ENCODE measurements around the gene TCF4. TPM values are rescaled to one million over a fixed set of nuclear protein-coding genes. Genes with fewer than 3 reads are reported as not detected.

TCF4 gene
- total RNA-seq, 1 experiment from 2014 or later: 93.7 TPM

DNA sequence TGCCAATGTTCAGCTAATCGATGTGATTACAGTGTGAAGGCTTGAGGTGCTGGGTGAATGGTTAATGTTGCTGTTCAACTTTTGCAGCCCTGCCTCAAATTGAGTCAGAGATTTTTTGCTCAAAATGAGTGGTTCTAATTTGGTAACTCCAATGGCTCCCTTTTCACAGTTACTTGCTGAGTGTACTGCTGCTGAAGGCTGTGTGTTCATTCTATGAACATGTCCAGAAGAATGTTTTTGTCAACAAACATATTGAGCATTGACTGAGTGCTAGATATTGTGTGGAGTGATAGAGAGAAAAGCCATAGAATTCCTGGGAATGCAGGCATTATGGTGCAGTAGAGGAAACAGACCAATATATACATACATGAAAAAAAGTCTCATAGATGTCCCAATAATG, 39.0 kb upstream of the TCF4 start:
- intact Hi-C loops (cut with micrococcal nuclease; ENCODE audit: unreplicated experiment): no loop called here
- Mint-ChIP-seq H3K27me3 (ENCODE audit: insufficient read depth, unreplicated experiment) (no peaks in the 10 kb centered on the region), H3K4me1 (ENCODE audit: low read depth, unreplicated experiment) (no peaks in the 10 kb centered on the region), H3K27ac (ENCODE audit: unreplicated experiment) (no peak overlapping the region), H3K36me3 (ENCODE audit: insufficient read depth, unreplicated experiment) (no peaks in the 10 kb centered on the region), H3K9me3 (ENCODE audit: unreplicated experiment) (no peaks in the 10 kb centered on the region), H3K4me3 (ENCODE audit: unreplicated experiment) (no peak overlapping the region)
- no peaks in the 10 kb centered on the region for H3K36me3 ChIP-seq (ENCODE audit: control insufficient read depth, insufficient read depth, low read length)
- DNase-seq: no peak
- ChIA-PET POLR2A (no interaction called here), CTCF (no interaction called here)
- H3K4me3 ChIP-seq (ENCODE audit: low read depth, low read length): no peak overlapping the region
- H3K27me3 ChIP-seq (replicated peaks; ENCODE audit: control insufficient read depth, insufficient read depth, low read length): no peaks in the 10 kb centered on the region
- TF ChIP-seq, protein P1, sequence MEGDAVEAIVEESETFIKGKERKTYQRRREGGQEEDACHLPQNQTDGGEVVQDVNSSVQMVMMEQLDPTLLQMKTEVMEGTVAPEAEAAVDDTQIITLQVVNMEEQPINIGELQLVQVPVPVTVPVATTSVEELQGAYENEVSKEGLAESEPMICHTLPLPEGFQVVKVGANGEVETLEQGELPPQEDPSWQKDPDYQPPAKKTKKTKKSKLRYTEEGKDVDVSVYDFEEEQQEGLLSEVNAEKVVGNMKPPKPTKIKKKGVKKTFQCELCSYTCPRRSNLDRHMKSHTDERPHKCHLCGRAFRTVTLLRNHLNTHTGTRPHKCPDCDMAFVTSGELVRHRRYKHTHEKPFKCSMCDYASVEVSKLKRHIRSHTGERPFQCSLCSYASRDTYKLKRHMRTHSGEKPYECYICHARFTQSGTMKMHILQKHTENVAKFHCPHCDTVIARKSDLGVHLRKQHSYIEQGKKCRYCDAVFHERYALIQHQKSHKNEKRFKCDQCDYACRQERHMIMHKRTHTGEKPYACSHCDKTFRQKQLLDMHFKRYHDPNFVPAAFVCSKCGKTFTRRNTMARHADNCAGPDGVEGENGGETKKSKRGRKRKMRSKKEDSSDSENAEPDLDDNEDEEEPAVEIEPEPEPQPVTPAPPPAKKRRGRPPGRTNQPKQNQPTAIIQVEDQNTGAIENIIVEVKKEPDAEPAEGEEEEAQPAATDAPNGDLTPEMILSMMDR (IDR thresholded peaks at IDR 0.05; ENCODE audit: insufficient read depth in 1 of 2, low read depth in 1 of 2, low read length in 1 of 2, severe bottlenecking in 1 of 2, unreplicated experiment in 1 of 2): no peak
- BruUV-seq (replicated peaks): no TSS peak
- no peaks in the 10 kb centered on the region for H3K4me1 ChIP-seq
- H3K9me3 ChIP-seq: no peaks in the 10 kb centered on the region

GRCh38 chr18:55625901-55626300, 37.9 kb upstream of the TCF4 start:
- Histone ChIP-seq H3K4me3 (ENCODE audit: low read depth, low read length) (no peak overlapping the region), H3K4me1 (no peaks in the 10 kb centered on the region), H3K36me3 (ENCODE audit: control insufficient read depth, insufficient read depth, low read length) (no peaks in the 10 kb centered on the region), H3K27me3 (replicated peaks; ENCODE audit: control insufficient read depth, insufficient read depth, low read length) (no peaks in the 10 kb centered on the region), H3K9me3 (no peaks in the 10 kb centered on the region)
- no peaks in the 10 kb centered on the region for H3K27me3 Mint-ChIP-seq (ENCODE audit: insufficient read depth, unreplicated experiment)
- CTCF ChIA-PET: no interaction called here
- no peak for DNase-seq
- H3K36me3 Mint-ChIP-seq (ENCODE audit: insufficient read depth, unreplicated experiment): no peaks in the 10 kb centered on the region
- POLR2A ChIA-PET: no interaction called here
- no peaks in the 10 kb centered on the region for H3K9me3 Mint-ChIP-seq (ENCODE audit: unreplicated experiment)
- BruUV-seq (replicated peaks): no TSS peak
- TF ChIP-seq, protein P1 (IDR thresholded peaks at IDR 0.05; ENCODE audit: insufficient read depth in 1 of 2, low read depth in 1 of 2, low read length in 1 of 2, severe bottlenecking in 1 of 2, unreplicated experiment in 1 of 2): no peak
- H3K4me1 Mint-ChIP-seq (ENCODE audit: low read depth, unreplicated experiment): no peaks in the 10 kb centered on the region
- H3K27ac Mint-ChIP-seq (ENCODE audit: unreplicated experiment): no peak overlapping the region
- no peak overlapping the region for H3K4me3 Mint-ChIP-seq (ENCODE audit: unreplicated experiment)
- intact Hi-C loops (cut with micrococcal nuclease; ENCODE audit: unreplicated experiment): no loop called here

GRCh38 chr18:55623626-55624025, 35.6 kb upstream of the TCF4 start:
- Histone ChIP-seq H3K4me3 (ENCODE audit: low read depth, low read length) (no peak overlapping the region), H3K9me3 (no peaks in the 10 kb centered on the region), H3K4me1 (no peaks in the 10 kb centered on the region), H3K36me3 (ENCODE audit: control insufficient read depth, insufficient read depth, low read length) (no peaks in the 10 kb centered on the region), H3K27me3 (replicated peaks; ENCODE audit: control insufficient read depth, insufficient read depth, low read length) (no peaks in the 10 kb centered on the region)
- CTCF ChIA-PET: no interaction called here
- H3K27ac Mint-ChIP-seq (ENCODE audit: unreplicated experiment): no peak overlapping the region
- H3K9me3 Mint-ChIP-seq (ENCODE audit: unreplicated experiment): peaks cover 8% of the 10 kb centered on the region
- POLR2A ChIA-PET: no interaction called here
- H3K27me3 Mint-ChIP-seq (ENCODE audit: insufficient read depth, unreplicated experiment): no peaks in the 10 kb centered on the region
- no peaks in the 10 kb centered on the region for H3K36me3 Mint-ChIP-seq (ENCODE audit: insufficient read depth, unreplicated experiment)
- TF ChIP-seq, protein P1 (IDR thresholded peaks at IDR 0.05; ENCODE audit: insufficient read depth in 1 of 2, low read depth in 1 of 2, low read length in 1 of 2, severe bottlenecking in 1 of 2, unreplicated experiment in 1 of 2): no peak
- no TSS peak for BruUV-seq (replicated peaks)
- no peak for DNase-seq
- no peaks in the 10 kb centered on the region for H3K4me1 Mint-ChIP-seq (ENCODE audit: low read depth, unreplicated experiment)
- intact Hi-C loops (cut with micrococcal nuclease; ENCODE audit: unreplicated experiment): no loop called here
- no peak overlapping the region for H3K4me3 Mint-ChIP-seq (ENCODE audit: unreplicated experiment)

All from Caco-2 (cell line).